PC-3 (cell line): ENCODE data around the gene CDH4. TPM values are rescaled to one million over a fixed set of nuclear protein-coding genes. Genes with fewer than 3 reads are reported as not detected.

Source experiments
- ATAC-seq: fragments of 200-7000 bp; cut with Tn5 transposase; 2 replicates; pipeline ENCODE4 v1.9.1; 2020; ENCODE audit warnings: mild to moderate bottlenecking, moderate library complexity
- BruUV-seq: library from RNA; stranded (reverse); fragments of 400-500 nt; replicated peaks from 2 replicates; lab custom pipeline; 2021; lab: Mats Ljungman, UMichigan
- CTCF ChIA-PET: fragments of 300-600 bp; sonication (Branson Sonifier 250); formaldehyde crosslinking; loops from one replicate; lab custom pipeline; 2022; ENCODE audit warnings: antibody characterized with exemption; lab: Charles Lee
- POLR2A ChIA-PET: fragments of 300-600 bp; sonication (Branson Sonifier 250); formaldehyde crosslinking; loops from one replicate; lab custom pipeline; 2022; ENCODE audit warnings: antibody characterized with exemption; ENCODE audit not compliant: unreplicated experiment; lab: Charles Lee
- DNase-seq: peaks from one replicate; pipeline ENCODE4 v3.0.0-alpha.2; 2015
- H2AFZ ChIP-seq: fragments of 300-600 bp; sonication (generic); 2 replicates; pipeline ENCODE4 v1.6.0; 2016; ENCODE audit warnings: antibody characterized with exemption, low read length
- H3F3A ChIP-seq: fragments of 300-600 bp; sonication (generic); one replicate; pipeline ENCODE4 v1.6.0; 2017; ENCODE audit warnings: antibody characterized with exemption, low read length, control low read depth, mild to moderate bottlenecking; ENCODE audit not compliant: unreplicated experiment
- H3K27ac ChIP-seq: fragments of 300-600 bp; sonication (generic); 2 replicates; pipeline ENCODE4 v1.5.1; 2016; ENCODE audit warnings: mild to moderate bottlenecking, low read length
- H3K27me3 ChIP-seq: fragments of 300-600 bp; sonication (generic); 2 replicates; pipeline ENCODE4 v1.6.1; 2016; ENCODE audit warnings: low read length, mixed read lengths
- H3K36me3 ChIP-seq: fragments of 300-600 bp; sonication (generic); 2 replicates; pipeline ENCODE4 v1.6.1; 2016; ENCODE audit warnings: low read depth, mixed run types, low read length, mixed read lengths
- H3K4me1 ChIP-seq: fragments of 300-600 bp; sonication (generic); 2 replicates; pipeline ENCODE4 v1.5.1; 2016; ENCODE audit warnings: low read length; ENCODE audit not compliant: insufficient read depth
- H3K4me2 ChIP-seq: fragments of 300-600 bp; sonication (generic); 2 replicates; pipeline ENCODE4 v1.6.0; 2016; ENCODE audit warnings: low read length
- H3K4me3 ChIP-seq: fragments of 300-600 bp; sonication (generic); 2 replicates; pipeline ENCODE4 v1.5.1; 2016; ENCODE audit warnings: mild to moderate bottlenecking, low read length, mixed read lengths
- H3K79me2 ChIP-seq: fragments of 300-600 bp; sonication (generic); 2 replicates; pipeline ENCODE4 v1.6.1; 2017; ENCODE audit warnings: low read length, mixed read lengths
- H3K9ac ChIP-seq: fragments of 300-600 bp; sonication (generic); 2 replicates; pipeline ENCODE4 v1.6.0; 2016; ENCODE audit warnings: mild to moderate bottlenecking, low read length
- H3K9me2 ChIP-seq: fragments of 300-600 bp; sonication (generic); replicated peaks from 2 replicates; pipeline ENCODE4 v1.6.1; 2016; ENCODE audit warnings: mixed run types, low read length, mixed read lengths
- H3K9me3 ChIP-seq: fragments of 300-600 bp; sonication (generic); 2 replicates; pipeline ENCODE4 v1.6.1; 2016; ENCODE audit warnings: low read length, mixed read lengths
- H4K20me1 ChIP-seq: fragments of 300-600 bp; sonication (generic); 2 replicates; pipeline ENCODE4 v1.6.1; 2016; ENCODE audit warnings: low read length, mixed read lengths
- EZH2 ChIP-seq: fragments of 300-600 bp; sonication (generic); IDR thresholded peaks from one replicate; pipeline ENCODE4 v1.6.1; 2017; ENCODE audit warnings: antibody characterized with exemption, mild to moderate bottlenecking, low read length; ENCODE audit not compliant: unreplicated experiment
- EZH2phosphoT487 ChIP-seq: fragments of 300-600 bp; sonication (generic); IDR thresholded peaks from 2 replicates; pipeline ENCODE4 v1.6.1; 2018; ENCODE audit warnings: mild to moderate bottlenecking, antibody characterized with exemption, low read length, borderline replicate concordance
- intact Hi-C: fragments of 100-400 bp; cut with micrococcal nuclease; formaldehyde crosslinking; loops from 2 replicates; pipeline ENCODE4 v1.9.0; 2023
- total RNA-seq: library from RNA; depleted of rRNA; stranded (reverse); fragments of >200 nt; gene quantifications from 2 replicates; pipeline ENCODE4 v1.2.3, GENCODE V29; 2014
- TF ChIP-seq, protein P1 (sequence below): fragments of 300-600 bp; sonication (generic); conservative IDR thresholded peaks from 2 replicates; pipeline ENCODE4 v1.5.1; 2017; ENCODE audit warnings: antibody characterized with exemption, low read depth, mild to moderate bottlenecking, low read length

The CDH4 gene
- total RNA-seq, 1 experiment from 2014 or later, result not detected

DNA sequence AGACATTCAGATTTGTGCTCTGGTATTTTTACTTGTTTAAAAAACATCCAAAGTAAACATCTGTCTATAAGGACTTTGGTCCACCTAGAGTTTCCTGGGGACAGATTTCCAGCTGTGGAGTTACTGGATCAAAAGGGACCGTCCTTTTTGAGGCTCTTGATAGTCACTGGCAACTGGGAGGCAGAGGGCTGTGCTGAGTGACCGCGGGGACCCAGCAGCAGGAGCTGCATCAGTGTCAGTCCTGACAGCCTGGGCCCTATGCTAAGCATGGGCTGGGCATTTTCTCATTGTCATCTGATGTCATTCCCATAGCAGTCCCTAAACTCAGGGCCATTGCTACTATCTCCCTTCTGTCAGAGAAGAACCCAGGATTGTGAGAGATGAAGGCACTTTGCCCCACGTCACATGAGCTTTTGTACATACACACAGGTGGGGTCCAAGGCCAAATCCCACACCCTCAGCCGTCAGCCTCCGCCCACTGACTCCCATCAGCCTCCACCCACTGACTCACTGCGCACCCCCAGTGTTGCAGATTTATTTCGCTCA is 519.8 kb downstream of the CDH4 start:
- no peaks in the 10 kb centered on the region for H3F3A ChIP-seq
- H4K20me1 ChIP-seq, result no peaks in the 10 kb centered on the region
- no peak for ATAC-seq
- no peaks in the 10 kb centered on the region for H3K4me1 ChIP-seq
- no peaks in the 10 kb centered on the region for H3K9me3 ChIP-seq
- no peak overlapping the region for H3K27ac ChIP-seq
- TF ChIP-seq EZH2phosphoT487 (no peak), EZH2 (no peak)
- TF ChIP-seq, protein P1, sequence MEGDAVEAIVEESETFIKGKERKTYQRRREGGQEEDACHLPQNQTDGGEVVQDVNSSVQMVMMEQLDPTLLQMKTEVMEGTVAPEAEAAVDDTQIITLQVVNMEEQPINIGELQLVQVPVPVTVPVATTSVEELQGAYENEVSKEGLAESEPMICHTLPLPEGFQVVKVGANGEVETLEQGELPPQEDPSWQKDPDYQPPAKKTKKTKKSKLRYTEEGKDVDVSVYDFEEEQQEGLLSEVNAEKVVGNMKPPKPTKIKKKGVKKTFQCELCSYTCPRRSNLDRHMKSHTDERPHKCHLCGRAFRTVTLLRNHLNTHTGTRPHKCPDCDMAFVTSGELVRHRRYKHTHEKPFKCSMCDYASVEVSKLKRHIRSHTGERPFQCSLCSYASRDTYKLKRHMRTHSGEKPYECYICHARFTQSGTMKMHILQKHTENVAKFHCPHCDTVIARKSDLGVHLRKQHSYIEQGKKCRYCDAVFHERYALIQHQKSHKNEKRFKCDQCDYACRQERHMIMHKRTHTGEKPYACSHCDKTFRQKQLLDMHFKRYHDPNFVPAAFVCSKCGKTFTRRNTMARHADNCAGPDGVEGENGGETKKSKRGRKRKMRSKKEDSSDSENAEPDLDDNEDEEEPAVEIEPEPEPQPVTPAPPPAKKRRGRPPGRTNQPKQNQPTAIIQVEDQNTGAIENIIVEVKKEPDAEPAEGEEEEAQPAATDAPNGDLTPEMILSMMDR, result no peak
- no peak for DNase-seq
- ChIA-PET CTCF (no interaction called here), POLR2A (no interaction called here)
- H3K4me2 ChIP-seq, result no peak overlapping the region
- no peak overlapping the region for H2AFZ ChIP-seq
- H3K79me2 ChIP-seq, result no peaks in the 10 kb centered on the region
- BruUV-seq, result no TSS peak
- peaks cover 61% of the 10 kb centered on the region for H3K27me3 ChIP-seq
- H3K4me3 ChIP-seq, result no peak overlapping the region
- intact Hi-C loops, result no loop called here
- no peaks in the 10 kb centered on the region for H3K36me3 ChIP-seq
- no peaks in the 10 kb centered on the region for H3K9me2 ChIP-seq
- no peak overlapping the region for H3K9ac ChIP-seq

DNA sequence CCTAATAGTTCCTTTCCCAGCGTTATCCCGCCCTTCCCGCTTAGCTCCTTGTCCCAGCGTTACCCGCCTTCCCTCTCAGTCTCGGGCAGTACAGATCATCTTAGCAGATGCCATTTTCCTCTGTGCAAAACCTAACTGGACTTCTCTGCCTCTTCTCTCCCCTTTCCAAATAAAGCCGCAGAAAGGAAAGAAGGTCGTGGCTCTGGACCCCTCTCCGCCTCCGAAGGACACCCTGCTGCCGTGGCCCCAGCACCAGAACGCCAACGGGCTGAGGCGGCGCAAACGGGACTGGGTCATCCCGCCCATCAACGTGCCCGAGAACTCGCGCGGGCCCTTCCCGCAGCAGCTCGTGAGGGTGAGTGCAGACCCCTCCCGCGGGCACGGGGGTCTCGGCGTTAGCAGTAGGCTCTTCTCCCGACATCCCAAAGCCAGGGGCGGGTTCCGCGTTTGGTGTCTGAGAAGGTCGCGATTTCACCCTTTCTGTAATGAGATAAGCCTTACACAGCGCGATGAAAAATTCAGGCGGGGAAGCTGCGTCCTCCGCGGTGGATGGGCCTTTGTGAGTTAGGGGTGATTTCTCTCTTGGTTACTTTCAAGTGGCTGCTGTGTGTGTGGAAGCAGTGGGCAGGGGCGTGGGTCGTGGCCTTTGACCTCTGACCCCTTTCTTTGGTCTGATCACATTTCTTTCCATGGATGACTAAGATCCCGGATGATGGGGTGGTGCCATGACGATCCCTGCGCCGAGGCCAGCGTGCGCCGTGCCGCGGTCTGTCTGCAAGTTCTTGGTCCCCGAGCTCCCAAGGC is 521.0 kb downstream of the CDH4 start:
- Histone ChIP-seq H3K27me3 (peaks cover 61% of the 10 kb centered on the region), H3K9ac (no peak overlapping the region), H3F3A (no peaks in the 10 kb centered on the region), H2AFZ (no peak overlapping the region), H3K4me2 (no peak overlapping the region), H3K79me2 (no peaks in the 10 kb centered on the region), H3K27ac (no peak overlapping the region), H4K20me1 (no peaks in the 10 kb centered on the region), H3K4me1 (no peaks in the 10 kb centered on the region), H3K9me3 (no peaks in the 10 kb centered on the region), H3K36me3 (no peaks in the 10 kb centered on the region), H3K4me3 (no peak overlapping the region), H3K9me2 (no peaks in the 10 kb centered on the region)
- ATAC-seq (no peak), DNase-seq (no peak)
- intact Hi-C loops, result no loop called here
- no TSS peak for BruUV-seq
- no peak for TF ChIP-seq EZH2
- TF ChIP-seq, protein P1, result no peak
- TF ChIP-seq EZH2phosphoT487, result no peak
- POLR2A ChIA-PET, result no interaction called here
- CTCF ChIA-PET, result no interaction called here
